Pericardium fibroblast (primary cell): ENCODE results near the gene KDM2B. TPM values are rescaled to one million over a fixed set of nuclear protein-coding genes. Genes with fewer than 3 reads are reported as not detected.

ENCODE experiments used
- total RNA-seq: library from RNA; depleted of rRNA; stranded (reverse); fragments of >200 nt; gene quantifications from 2 replicates; pipeline ENCODE4 v1.2.3, GENCODE V29; 2015

The KDM2B gene
- 13.7 and 20.1 TPM in 2 replicates for total RNA-seq

DNA sequence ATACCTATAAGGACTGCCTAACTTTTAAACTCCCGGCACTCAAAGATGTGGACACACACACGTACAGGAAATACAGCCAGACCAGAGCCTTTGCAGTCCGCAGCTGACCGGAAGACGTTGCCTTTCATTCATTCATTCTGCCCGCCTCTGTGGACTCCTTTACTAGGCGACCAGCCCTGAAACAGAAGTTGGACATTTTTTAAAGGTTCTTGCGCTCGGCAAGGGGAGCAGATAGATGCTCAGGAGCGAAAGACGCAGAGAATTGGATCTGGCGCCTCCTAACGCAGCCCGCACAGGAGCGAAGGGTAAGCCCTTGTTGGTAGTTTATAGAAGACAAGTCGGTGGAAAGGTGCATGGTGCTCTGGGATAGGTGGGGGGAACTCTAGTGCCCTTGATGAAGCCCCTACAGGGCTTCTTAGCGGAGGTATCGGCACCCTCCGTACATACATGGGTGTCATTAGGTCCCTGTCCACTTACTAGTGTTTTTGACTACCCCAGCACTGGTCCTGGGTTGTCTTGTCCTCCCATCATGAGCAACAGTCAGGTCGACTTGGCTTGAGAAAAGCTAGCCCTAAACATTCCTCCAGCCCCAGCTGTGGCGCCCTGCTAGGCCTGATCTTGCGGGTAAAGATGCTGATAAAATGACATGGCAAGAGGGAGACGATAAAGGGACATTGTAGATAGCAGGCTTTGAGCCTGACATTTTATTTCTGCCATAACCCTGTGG lies at the start of gene KDM2B:
Gene KDM2B (minus strand): TSS at position 65 of the 727 bp plus-strand sequence. CDS start 112 bp downstream, outside the sequence.

DNA sequence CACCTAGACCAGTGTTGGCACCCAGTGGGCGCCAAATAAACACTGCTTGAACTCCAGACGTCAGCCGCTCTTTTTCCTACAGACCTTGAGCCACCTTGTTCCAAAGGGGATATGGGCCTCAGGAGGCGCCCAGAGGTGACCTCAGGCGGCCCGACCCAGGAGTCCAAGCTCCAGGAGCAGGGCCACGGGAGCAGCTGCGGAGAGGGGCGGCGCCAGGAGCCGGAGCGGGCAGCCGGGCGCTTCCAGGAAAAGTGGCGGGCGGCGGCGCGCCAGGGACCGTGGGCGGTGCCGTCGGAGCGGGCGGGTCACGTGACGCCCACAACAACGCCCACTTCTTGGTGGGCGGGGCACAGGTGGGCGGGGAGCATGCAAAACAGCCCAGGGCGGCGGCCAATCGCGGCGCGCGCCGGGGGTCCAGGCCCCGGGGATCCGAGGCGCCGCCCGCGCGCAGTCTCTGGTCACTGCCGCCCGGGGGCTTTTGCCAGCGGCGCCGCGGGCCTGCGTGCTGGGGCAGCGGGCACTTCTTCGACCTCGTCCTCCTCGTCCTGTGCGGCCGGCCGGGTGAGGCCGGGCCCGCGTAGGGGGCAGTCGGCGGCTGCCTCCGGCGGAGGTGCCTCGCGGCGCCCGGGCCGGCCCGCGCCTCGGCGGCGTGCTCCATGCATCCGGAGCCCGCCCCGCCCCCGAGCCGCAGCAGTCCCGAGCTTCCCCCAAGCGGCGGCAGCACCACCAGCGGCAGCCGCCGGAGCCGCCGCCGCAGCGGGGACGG lies 45.4 kb upstream of the KDM2B start, which contains the start of gene ORAI1:
Gene ORAI1 (plus strand): TSS at position 444 of the 766 bp plus-strand sequence.

DNA sequence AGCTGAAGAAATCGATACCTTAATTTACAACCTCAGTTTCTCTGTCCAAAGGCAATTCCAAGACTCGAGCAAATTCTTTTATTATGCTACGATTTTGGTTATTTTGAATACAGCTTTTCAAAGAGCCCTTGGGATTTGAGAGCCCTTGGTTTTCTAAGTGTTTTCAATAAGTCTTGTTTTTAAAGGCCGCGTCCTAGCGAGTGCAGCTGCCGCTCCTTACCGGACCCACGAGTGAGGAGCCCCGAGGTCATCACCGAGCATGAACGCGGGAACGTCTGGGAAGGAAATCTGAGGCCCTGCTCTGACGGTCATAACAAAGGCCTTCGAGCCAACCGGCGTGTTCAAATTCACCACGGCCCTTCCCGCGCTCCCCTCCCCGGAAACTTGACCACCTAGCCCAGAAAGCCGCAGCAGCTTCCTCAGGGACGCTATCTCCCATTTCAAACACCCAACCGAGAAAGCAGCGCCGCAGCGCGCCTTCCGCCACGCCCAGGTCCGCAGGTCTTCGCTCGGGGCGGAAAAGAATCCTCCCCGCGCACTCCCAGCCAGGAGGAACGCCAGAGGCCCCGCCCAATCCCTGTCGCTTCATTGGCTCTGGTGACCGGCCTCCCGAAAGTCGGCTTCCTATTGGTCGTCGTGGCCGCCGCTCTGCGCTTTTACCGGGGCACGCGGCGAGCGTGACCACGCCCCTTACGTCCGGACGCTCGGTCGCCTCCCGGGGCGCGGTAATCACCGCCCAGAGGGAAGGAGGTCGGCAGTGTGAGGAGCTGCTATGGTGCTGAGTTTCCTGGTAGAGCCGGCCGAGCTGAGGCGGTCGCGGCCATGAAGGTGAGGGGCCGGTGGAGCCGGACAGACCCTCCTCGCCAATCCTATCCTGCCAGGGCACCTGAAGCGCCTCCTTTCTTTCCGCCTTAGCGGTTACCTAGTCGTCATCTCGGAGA lies 181.2 kb downstream of the KDM2B start, which contains the start of gene RNF34:
Gene RNF34 (plus strand): TSS at position 728 of the 941 bp plus-strand sequence. CDS start 95 bp downstream, at position 823.

Other genes starting within 250 kb of the KDM2B start
- 85.1 and 101 TPM in 2 replicates for gene ANAPC5, start 228.6 kb downstream of the KDM2B start, total RNA-seq
- gene RNF34, start 180.9 kb downstream of the KDM2B start, total RNA-seq, result 31.0 and 32.2 TPM in 2 replicates
- 7.5 and 16.4 TPM in 2 replicates for gene ORAI1, start 45.5 kb upstream of the KDM2B start, total RNA-seq
- gene MORN3, start 88.6 kb upstream of the KDM2B start, total RNA-seq, result 0.26 and 2.8 TPM in 2 replicates
- gene TMEM120B, start 131.7 kb upstream of the KDM2B start, total RNA-seq, result 4.9 and 6.5 TPM in 2 replicates
- 3.5 and 20.1 TPM in 2 replicates for gene RHOF, start 212.7 kb upstream of the KDM2B start, total RNA-seq
- 4.7 and 7.6 TPM in 2 replicates for gene SETD1B, start 223.0 kb upstream of the KDM2B start, total RNA-seq